Fibroblast of villous mesenchyme (primary cell): ENCODE measurements around the gene CHRM1. TPM values are rescaled to one million over a fixed set of nuclear protein-coding genes. Genes with fewer than 3 reads are reported as not detected.
A peak's percentile ranks its signal among the peaks of the same experiment; 100 is the strongest.

Experiments used
- DNase-seq: peaks from one replicate; pipeline ENCODE4 v3.0.0-alpha.2; 2010; ENCODE audit warnings: low read depth
- H3K4me3 ChIP-seq: 2 replicates; pipeline ENCODE4 v1.5.1; 2011; ENCODE audit warnings: low read depth, mild to moderate bottlenecking, low read length
- total RNA-seq: library from RNA; depleted of rRNA; stranded (reverse); fragments of >200 nt; gene quantifications from 2 replicates; pipeline ENCODE4 v1.2.3, GENCODE V29; 2012
- TF ChIP-seq, protein P1 (sequence below): IDR thresholded peaks from 2 replicates; pipeline ENCODE4 v1.5.1; 2012; ENCODE audit warnings: low read depth, mild to moderate bottlenecking, low read length; ENCODE audit not compliant: insufficient read depth

CHRM1 gene, protein sequence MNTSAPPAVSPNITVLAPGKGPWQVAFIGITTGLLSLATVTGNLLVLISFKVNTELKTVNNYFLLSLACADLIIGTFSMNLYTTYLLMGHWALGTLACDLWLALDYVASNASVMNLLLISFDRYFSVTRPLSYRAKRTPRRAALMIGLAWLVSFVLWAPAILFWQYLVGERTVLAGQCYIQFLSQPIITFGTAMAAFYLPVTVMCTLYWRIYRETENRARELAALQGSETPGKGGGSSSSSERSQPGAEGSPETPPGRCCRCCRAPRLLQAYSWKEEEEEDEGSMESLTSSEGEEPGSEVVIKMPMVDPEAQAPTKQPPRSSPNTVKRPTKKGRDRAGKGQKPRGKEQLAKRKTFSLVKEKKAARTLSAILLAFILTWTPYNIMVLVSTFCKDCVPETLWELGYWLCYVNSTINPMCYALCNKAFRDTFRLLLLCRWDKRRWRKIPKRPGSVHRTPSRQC
- total RNA-seq: not detected in 2 replicates

DNA sequence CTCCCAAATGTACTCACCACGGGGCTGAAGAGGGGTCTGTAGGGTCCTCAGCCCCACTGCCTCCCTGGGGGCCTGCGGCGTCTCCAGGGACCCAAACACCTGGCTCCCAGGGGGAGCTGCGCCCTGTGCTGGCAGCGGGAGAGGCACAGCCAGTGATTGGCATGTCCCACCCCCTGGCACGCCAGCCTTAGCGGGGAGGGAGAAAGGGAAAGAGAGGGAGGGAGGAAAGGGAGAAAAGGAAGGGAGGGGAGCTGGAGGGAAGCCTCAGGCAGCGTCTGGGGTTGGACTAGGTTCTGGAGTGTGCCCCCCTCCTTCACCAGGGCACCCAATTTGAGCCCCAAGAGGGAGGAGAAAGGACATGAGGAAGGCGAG, at the start of gene CHRM1:
Gene CHRM1, minus strand, starts transcription at position 163 of the 372 bp plus-strand sequence. CDS start 10,263 bp downstream, outside the sequence.
- no peak within 1 kb of the TSS for H3K4me3 ChIP-seq
- TF ChIP-seq, protein P1, sequence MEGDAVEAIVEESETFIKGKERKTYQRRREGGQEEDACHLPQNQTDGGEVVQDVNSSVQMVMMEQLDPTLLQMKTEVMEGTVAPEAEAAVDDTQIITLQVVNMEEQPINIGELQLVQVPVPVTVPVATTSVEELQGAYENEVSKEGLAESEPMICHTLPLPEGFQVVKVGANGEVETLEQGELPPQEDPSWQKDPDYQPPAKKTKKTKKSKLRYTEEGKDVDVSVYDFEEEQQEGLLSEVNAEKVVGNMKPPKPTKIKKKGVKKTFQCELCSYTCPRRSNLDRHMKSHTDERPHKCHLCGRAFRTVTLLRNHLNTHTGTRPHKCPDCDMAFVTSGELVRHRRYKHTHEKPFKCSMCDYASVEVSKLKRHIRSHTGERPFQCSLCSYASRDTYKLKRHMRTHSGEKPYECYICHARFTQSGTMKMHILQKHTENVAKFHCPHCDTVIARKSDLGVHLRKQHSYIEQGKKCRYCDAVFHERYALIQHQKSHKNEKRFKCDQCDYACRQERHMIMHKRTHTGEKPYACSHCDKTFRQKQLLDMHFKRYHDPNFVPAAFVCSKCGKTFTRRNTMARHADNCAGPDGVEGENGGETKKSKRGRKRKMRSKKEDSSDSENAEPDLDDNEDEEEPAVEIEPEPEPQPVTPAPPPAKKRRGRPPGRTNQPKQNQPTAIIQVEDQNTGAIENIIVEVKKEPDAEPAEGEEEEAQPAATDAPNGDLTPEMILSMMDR: no peak
- no peak for DNase-seq

DNA sequence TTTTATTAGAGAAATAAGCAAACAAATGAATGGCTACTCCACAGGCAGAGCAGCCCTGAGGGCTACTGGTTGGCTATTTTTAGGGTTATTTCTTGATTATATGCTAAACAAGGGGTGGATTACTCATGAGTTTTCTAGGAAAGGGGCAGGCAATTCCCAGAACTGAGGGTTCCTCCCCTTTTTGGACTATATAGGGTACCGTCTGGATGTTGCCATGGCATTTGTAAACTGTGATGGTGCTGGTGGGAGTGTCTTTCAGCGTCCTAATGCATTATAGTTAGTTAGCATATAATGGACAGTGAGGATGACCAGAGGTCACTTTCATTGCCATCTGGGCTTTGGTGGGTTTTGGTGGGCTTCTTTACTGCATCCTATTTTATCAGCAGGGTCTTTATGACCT, 44.4 kb upstream of the CHRM1 start:
- no peak overlapping the region for H3K4me3 ChIP-seq
- TF ChIP-seq, protein P1: no peak
- DNase-seq: no peak

DNA sequence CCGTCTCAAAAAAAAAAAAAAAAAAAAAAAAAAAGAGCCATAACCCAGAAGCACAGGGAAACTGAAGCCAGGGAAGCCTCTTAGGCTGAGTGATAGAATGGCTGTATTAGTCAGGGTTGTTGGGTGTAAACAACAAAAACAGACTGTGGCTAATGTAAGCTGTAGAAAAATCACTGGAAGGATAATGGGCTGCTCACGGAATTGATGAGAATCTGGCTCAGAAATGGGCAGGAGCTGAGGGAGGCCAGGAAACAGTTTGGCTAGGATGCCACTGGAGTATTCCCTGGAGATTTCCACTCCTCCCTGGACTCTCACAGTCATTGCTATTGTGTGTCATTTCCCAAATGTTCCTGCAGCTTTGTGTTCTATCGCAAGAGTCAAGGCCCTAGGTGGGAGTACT, 41.2 kb upstream of the CHRM1 start:
- no peak for DNase-seq
- TF ChIP-seq, protein P1: no peak
- H3K4me3 ChIP-seq: no peak overlapping the region

DNA sequence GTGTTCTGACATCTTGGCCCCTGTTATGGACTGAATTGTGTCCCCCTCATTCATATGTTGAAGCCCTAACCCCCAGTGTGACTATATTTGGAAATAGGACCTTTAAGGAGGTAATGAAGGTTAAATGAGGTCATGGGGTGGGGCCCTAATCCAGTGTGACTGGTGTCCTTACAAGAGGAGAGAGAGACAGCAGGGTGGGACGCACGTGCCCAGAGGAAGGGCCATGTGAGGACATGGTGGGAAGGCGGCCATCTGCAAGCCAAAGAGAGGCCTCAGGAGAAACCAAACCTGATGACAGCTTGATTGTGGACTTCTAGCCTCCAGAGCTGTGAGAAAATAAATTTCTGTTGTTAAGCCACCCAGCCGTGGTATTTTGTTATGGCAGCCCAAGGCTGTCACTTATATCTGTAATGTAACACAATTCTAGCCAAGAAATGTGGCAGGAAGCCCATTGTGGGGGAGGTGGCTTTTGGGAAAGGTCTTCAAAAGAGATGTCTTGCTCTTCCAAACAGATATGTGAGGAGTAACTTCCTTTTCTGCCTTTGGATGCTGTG, 39.9 kb upstream of the CHRM1 start:
- no peak overlapping the region for H3K4me3 ChIP-seq
- TF ChIP-seq, protein P1: no peak
- DNase-seq: no peak

DNA sequence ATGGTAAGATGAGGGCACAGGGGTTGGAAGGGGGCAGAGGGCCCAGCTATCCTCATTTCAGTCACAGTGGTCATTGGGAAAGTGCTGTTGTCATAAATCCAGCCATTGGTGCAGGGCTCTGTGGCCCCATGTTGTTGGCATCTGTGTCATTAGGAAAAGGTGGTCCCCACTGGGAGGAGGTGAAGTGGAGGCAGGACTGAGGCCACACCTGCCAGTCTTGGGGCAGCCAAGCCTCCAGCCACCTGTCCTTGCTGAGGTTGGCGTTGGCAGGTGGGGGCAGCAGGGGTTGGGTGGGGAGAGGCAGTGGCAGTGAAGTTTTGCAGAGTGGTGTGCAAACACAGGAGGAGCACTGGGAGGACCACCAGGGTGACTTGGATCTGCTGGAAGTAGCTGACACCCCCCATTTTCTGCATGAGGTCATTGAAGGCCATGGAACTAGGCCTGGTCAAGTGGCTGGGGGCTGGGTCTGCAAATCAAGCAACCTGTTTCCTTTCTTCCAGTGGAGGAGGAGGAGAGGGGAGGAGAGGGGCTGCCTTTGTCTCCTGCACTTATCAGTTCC, 38.3 kb upstream of the CHRM1 start:
- no peak for DNase-seq
- H3K4me3 ChIP-seq: no peak overlapping the region
- TF ChIP-seq, protein P1: no peak

DNA sequence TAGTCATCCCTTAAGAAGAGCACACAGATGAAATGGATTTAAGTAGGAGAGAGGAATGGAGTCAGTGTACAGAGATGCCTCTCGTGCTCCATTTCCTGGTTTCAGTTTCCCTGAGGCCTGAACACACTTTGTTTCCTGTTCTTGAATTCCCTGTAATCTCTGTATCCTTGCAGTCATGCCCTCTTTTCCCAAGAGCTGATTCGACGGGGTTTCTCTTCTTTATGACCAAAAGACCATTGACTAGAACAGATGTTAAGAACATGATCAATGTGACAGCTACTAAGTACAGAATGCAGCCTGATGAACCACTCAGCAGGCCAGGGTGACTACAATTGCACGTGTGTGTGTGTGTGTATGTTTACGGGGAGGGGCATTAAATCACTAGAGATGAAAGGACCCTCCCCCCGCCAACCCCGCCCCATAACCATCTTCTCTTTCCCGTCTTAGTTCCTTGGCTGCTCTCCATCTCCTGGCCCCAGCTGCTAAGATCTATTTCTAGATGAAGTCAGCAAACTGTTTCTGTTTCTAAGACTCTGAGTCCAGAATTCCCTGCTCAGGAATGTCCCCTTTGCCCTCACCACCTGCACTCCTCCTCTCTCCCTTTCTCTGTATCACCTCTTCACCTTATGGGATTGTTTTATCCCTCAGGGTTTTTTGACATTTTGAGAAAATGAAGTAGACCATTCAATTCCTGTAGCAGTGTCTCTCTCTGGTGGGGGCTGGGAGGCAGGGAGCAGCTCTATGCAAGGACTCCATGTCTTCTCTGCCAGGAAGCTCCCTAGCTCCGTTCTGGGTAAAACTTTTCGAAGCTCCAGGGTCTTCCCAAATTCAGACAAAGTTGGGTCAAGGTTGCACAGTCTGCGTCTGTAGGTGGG, 37.6 kb upstream of the CHRM1 start:
- DNase-seq: peak; percentile 61

More for the DNA sequence above, 37.6 kb upstream of the CHRM1 start:
- no peak overlapping the region for H3K4me3 ChIP-seq
- TF ChIP-seq, protein P1: no peak
